ENCODE measurements around the gene SASH1.

Gene SASH1

DNA sequence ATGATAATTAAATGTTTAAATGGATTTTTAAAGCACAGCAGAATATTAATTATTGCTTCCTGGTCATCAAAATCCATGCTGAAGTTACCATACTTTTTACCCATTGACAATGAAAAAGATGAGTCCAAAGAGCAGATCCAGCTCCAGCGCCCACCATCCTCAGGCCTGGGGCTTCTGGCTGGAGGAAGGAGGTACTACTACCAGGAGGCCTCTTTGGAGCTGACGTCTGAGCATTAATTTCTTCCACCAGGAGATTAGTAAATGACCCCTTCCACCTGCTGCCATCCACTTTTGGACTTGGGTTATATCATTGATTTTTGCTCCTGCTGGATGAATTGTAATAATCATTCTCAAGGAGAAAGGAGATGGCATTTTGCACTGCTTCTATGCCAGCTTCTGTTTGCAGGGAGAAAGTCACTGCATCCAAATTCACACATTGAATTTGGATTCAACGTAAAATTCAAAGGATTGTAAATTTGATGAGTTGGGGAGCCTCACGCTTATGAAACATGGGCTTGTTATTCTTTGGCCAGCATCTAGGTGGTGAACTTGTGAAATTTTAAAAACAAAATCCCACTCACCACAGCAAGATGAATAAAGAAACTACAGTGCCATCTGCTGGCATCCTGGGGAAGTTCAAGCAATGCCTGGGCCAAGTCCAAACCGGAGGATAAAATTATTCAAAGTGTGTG lies 121.8 kb downstream of the SASH1 start:
- H3K4me1 ChIP-seq (ENCODE audit: control insufficient read depth in 1 of 2, insufficient read depth in 2 of 2, low read length in 2 of 2), result peaks cover 13 to 29% of the 10 kb centered on the region in 2 donors
- H3K4me3 ChIP-seq (ENCODE audit: low read depth in 1 of 2, low read length in 2 of 2), result no peak overlapping the region
- no peaks in the 10 kb centered on the region for H3K27me3 ChIP-seq (ENCODE audit: low read depth, low read length)
- H3K27ac ChIP-seq (ENCODE audit: low read length), result no peak overlapping the region
- H3K9me3 ChIP-seq (ENCODE audit: control insufficient read depth in 1 of 2, low read length in 2 of 2), result no peaks in the 10 kb centered on the region
- no peaks in the 10 kb centered on the region for H3K36me3 ChIP-seq (ENCODE audit: control insufficient read depth in 1 of 2, insufficient read depth in 2 of 2, low read length in 2 of 2)

- Histone ChIP-seq H3K9me3 (ENCODE audit: control insufficient read depth in 1 of 2, low read length in 2 of 2) (no peaks in the 10 kb centered on the region), H3K27ac (ENCODE audit: low read length) (no peak overlapping the region), H3K27me3 (ENCODE audit: low read depth, low read length) (no peaks in the 10 kb centered on the region), H3K4me3 (ENCODE audit: low read depth in 1 of 2, low read length in 2 of 2) (no peak overlapping the region), H3K36me3 (ENCODE audit: control insufficient read depth in 1 of 2, insufficient read depth in 2 of 2, low read length in 2 of 2) (no peaks in the 10 kb centered on the region), H3K4me1 (ENCODE audit: control insufficient read depth in 1 of 2, insufficient read depth in 2 of 2, low read length in 2 of 2) (peaks cover 13 to 29% of the 10 kb centered on the region in 2 donors)
Measured at GRCh38 chr6:148465011-148465335, 122.3 kb downstream of the SASH1 start.

GRCh38 chr6:148465670-148466069 lies 123.0 kb downstream of the SASH1 start:
- Histone ChIP-seq H3K9me3 (ENCODE audit: control insufficient read depth in 1 of 2, low read length in 2 of 2) (no peaks in the 10 kb centered on the region), H3K4me1 (ENCODE audit: control insufficient read depth in 1 of 2, insufficient read depth in 2 of 2, low read length in 2 of 2) (peaks cover 12 to 29% of the 10 kb centered on the region in 2 donors), H3K27me3 (ENCODE audit: low read depth, low read length) (no peaks in the 10 kb centered on the region), H3K27ac (ENCODE audit: low read length) (no peak overlapping the region), H3K4me3 (ENCODE audit: low read depth in 1 of 2, low read length in 2 of 2) (no peak overlapping the region), H3K36me3 (ENCODE audit: control insufficient read depth in 1 of 2, insufficient read depth in 2 of 2, low read length in 2 of 2) (no peaks in the 10 kb centered on the region)

DNA sequence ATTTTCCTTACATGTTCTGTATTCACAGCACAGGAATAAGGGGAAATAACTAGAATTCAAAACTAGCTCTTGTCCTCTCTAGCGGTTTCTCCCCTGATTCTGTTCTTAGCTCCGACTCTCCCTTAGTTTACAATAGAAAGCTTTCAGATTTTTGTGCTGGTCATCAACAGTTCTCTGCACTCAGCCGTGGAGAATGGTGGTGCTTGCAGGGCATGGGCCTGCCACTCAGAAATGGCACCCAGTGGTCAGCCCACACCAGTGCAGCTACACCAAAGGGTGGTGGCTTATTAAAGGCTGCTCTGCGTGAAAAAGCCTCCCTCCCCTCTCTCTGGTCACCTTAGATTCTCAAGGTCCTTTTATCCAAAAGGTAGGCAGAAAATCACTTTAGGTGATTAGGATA lies 123.5 kb downstream of the SASH1 start:
- H3K27ac ChIP-seq (ENCODE audit: low read length), result no peak overlapping the region
- no peaks in the 10 kb centered on the region for H3K9me3 ChIP-seq (ENCODE audit: control insufficient read depth in 1 of 2, low read length in 2 of 2)
- no peaks in the 10 kb centered on the region for H3K36me3 ChIP-seq (ENCODE audit: control insufficient read depth in 1 of 2, insufficient read depth in 2 of 2, low read length in 2 of 2)
- peaks cover 7 to 29% of the 10 kb centered on the region in 2 donors for H3K4me1 ChIP-seq (ENCODE audit: control insufficient read depth in 1 of 2, insufficient read depth in 2 of 2, low read length in 2 of 2)
- no peak overlapping the region for H3K4me3 ChIP-seq (ENCODE audit: low read depth in 1 of 2, low read length in 2 of 2)
- H3K27me3 ChIP-seq (ENCODE audit: low read depth, low read length), result no peaks in the 10 kb centered on the region

- Histone ChIP-seq H3K4me3 (ENCODE audit: low read depth in 1 of 2, low read length in 2 of 2) (no peak overlapping the region), H3K27me3 (ENCODE audit: low read depth, low read length) (no peaks in the 10 kb centered on the region), H3K4me1 (ENCODE audit: control insufficient read depth in 1 of 2, insufficient read depth in 2 of 2, low read length in 2 of 2) (peaks cover 0 to 15% of the 10 kb centered on the region in 2 donors), H3K9me3 (ENCODE audit: control insufficient read depth in 1 of 2, low read length in 2 of 2) (no peaks in the 10 kb centered on the region), H3K27ac (ENCODE audit: low read length) (no peak overlapping the region), H3K36me3 (ENCODE audit: control insufficient read depth in 1 of 2, insufficient read depth in 2 of 2, low read length in 2 of 2) (no peaks in the 10 kb centered on the region)
Measured at GRCh38 chr6:148467926-148468325, 125.3 kb downstream of the SASH1 start.

GRCh38 chr6:148470156-148470555 lies 127.5 kb downstream of the SASH1 start:
- no peak overlapping the region for H3K4me3 ChIP-seq (ENCODE audit: low read depth in 1 of 2, low read length in 2 of 2)
- H3K4me1 ChIP-seq (ENCODE audit: control insufficient read depth in 1 of 2, insufficient read depth in 2 of 2, low read length in 2 of 2), result peaks cover 0 to 14% of the 10 kb centered on the region in 2 donors
- H3K27ac ChIP-seq (ENCODE audit: low read length), result no peak overlapping the region
- peaks cover 0 to 3% of the 10 kb centered on the region in 2 donors for H3K36me3 ChIP-seq (ENCODE audit: control insufficient read depth in 1 of 2, insufficient read depth in 2 of 2, low read length in 2 of 2)
- H3K27me3 ChIP-seq (ENCODE audit: low read depth, low read length), result no peaks in the 10 kb centered on the region
- no peaks in the 10 kb centered on the region for H3K9me3 ChIP-seq (ENCODE audit: control insufficient read depth in 1 of 2, low read length in 2 of 2)

GRCh38 chr6:148470606-148471465 lies 128.2 kb downstream of the SASH1 start:
- Histone ChIP-seq H3K27ac (ENCODE audit: low read length) (no peak overlapping the region), H3K9me3 (ENCODE audit: control insufficient read depth in 1 of 2, low read length in 2 of 2) (no peaks in the 10 kb centered on the region), H3K4me3 (ENCODE audit: low read depth in 1 of 2, low read length in 2 of 2) (no peak overlapping the region), H3K36me3 (ENCODE audit: control insufficient read depth in 1 of 2, insufficient read depth in 2 of 2, low read length in 2 of 2) (peaks cover 0 to 7% of the 10 kb centered on the region in 2 donors), H3K27me3 (ENCODE audit: low read depth, low read length) (no peaks in the 10 kb centered on the region), H3K4me1 (ENCODE audit: control insufficient read depth in 1 of 2, insufficient read depth in 2 of 2, low read length in 2 of 2) (peaks cover 0 to 7% of the 10 kb centered on the region in 2 donors)

- peaks cover 0 to 4% of the 10 kb centered on the region in 2 donors for H3K4me1 ChIP-seq (ENCODE audit: control insufficient read depth in 1 of 2, insufficient read depth in 2 of 2, low read length in 2 of 2)
- no peak overlapping the region for H3K4me3 ChIP-seq (ENCODE audit: low read depth in 1 of 2, low read length in 2 of 2)
- peak overlapping the region; percentile 3 for H3K27ac ChIP-seq (ENCODE audit: low read length)
- H3K9me3 ChIP-seq (ENCODE audit: control insufficient read depth in 1 of 2, low read length in 2 of 2), result no peaks in the 10 kb centered on the region
- H3K27me3 ChIP-seq (ENCODE audit: low read depth, low read length), result no peaks in the 10 kb centered on the region
- peaks cover 0 to 7% of the 10 kb centered on the region in 2 donors for H3K36me3 ChIP-seq (ENCODE audit: control insufficient read depth in 1 of 2, insufficient read depth in 2 of 2, low read length in 2 of 2)
Measured at GRCh38 chr6:148471624-148472159, 129.1 kb downstream of the SASH1 start.

GRCh38 chr6:148472171-148473105 lies 129.8 kb downstream of the SASH1 start:
- Histone ChIP-seq H3K36me3 (ENCODE audit: control insufficient read depth in 1 of 2, insufficient read depth in 2 of 2, low read length in 2 of 2) (peaks cover 0 to 7% of the 10 kb centered on the region in 2 donors), H3K9me3 (ENCODE audit: control insufficient read depth in 1 of 2, low read length in 2 of 2) (no peaks in the 10 kb centered on the region), H3K27me3 (ENCODE audit: low read depth, low read length) (no peaks in the 10 kb centered on the region), H3K27ac (ENCODE audit: low read length) (peak overlapping the region; percentile 3), H3K4me3 (ENCODE audit: low read depth in 1 of 2, low read length in 2 of 2) (no peak overlapping the region), H3K4me1 (ENCODE audit: control insufficient read depth in 1 of 2, insufficient read depth in 2 of 2, low read length in 2 of 2) (no peaks in the 10 kb centered on the region)

DNA sequence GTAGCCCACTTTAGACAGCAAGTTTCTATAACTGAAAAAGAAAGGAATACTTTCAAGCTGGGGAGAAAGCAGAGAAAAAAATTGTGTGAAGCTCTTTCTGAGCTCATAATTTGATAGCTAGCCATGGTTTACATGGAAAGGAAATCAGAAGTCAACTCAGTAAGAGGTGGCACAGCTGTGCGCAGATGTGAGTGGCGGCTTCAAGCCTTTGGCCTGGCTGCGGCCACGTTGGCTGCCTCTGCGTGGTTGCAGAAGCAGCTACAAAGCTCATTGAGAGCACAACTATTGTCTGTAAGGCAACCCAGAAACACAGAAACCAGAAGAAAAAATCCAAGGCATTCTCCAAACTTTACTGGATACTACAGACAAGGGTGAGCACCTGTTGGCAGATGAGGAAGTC lies 136.9 kb downstream of the SASH1 start:
- Histone ChIP-seq H3K27me3 (ENCODE audit: low read depth, low read length) (no peaks in the 10 kb centered on the region), H3K27ac (ENCODE audit: low read length) (no peak overlapping the region), H3K36me3 (ENCODE audit: control insufficient read depth in 1 of 2, insufficient read depth in 2 of 2, low read length in 2 of 2) (peaks cover 0 to 7% of the 10 kb centered on the region in 2 donors), H3K9me3 (ENCODE audit: control insufficient read depth in 1 of 2, low read length in 2 of 2) (no peaks in the 10 kb centered on the region), H3K4me1 (ENCODE audit: control insufficient read depth in 1 of 2, insufficient read depth in 2 of 2, low read length in 2 of 2) (no peaks in the 10 kb centered on the region), H3K4me3 (ENCODE audit: low read depth in 1 of 2, low read length in 2 of 2) (no peak overlapping the region)

DNA sequence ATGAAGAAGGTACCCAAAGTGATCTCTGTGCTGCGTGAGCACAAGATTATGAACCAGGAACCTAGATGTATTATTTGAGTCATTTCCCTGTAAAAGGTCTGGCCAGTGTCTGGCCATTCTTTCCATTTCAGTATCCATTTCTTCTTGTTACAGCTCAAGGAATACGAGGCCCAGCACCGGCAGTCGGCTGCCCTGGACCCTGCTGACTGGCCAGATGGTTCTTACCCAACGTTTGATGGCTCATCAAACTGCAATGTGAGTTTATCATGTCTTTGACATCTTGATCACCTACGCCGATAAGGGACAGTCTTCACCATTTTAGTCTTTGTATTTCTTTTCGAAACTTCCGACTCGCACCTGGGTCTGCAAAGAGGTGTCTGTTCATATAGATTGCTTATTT lies 144.8 kb downstream of the SASH1 start:
- Histone ChIP-seq H3K4me1 (ENCODE audit: control insufficient read depth in 1 of 2, insufficient read depth in 2 of 2, low read length in 2 of 2) (no peaks in the 10 kb centered on the region), H3K9me3 (ENCODE audit: control insufficient read depth in 1 of 2, low read length in 2 of 2) (no peaks in the 10 kb centered on the region)

More for the DNA sequence above, 144.8 kb downstream of the SASH1 start:
- H3K27me3 ChIP-seq (ENCODE audit: low read depth, low read length), result no peaks in the 10 kb centered on the region
- peaks cover 10 to 16% of the 10 kb centered on the region in 2 donors for H3K36me3 ChIP-seq (ENCODE audit: control insufficient read depth in 1 of 2, insufficient read depth in 2 of 2, low read length in 2 of 2)
- no peak overlapping the region for H3K27ac ChIP-seq (ENCODE audit: low read length)
- no peak overlapping the region for H3K4me3 ChIP-seq (ENCODE audit: low read depth in 1 of 2, low read length in 2 of 2)
